NCI-H2107 (cell line): ENCODE data around the gene PLLP.

Source experiments
- DNase-seq: peaks from one replicate; lab custom pipeline; 2025; lab: John Stamatoyannopoulos, UW

The PLLP gene

GRCh38 chr16:57256601-57257395 is 27.7 kb downstream of the PLLP start:
- DNase-seq = no peak

- DNase-seq = no peak
Measured at GRCh38 chr16:57255686-57256415, 28.6 kb downstream of the PLLP start.

- no peak for DNase-seq
Measured at GRCh38 chr16:57253466-57253865, 31.0 kb downstream of the PLLP start.

- DNase-seq = no peak
Measured at GRCh38 chr16:57252148-57252721, 32.2 kb downstream of the PLLP start.

GRCh38 chr16:57251352-57251751 is 33.1 kb downstream of the PLLP start:
- DNase-seq = no peak

GRCh38 chr16:57245472-57246113 is 38.9 kb downstream of the PLLP start:
- DNase-seq = no peak

- peak; percentile 95 for DNase-seq
Measured at GRCh38 chr16:57244767-57245471, 39.6 kb downstream of the PLLP start, which contains the start of gene ARL2BP. ARL2BP (plus strand) TSS chr16:57245259; CDS start chr16:57245368, 109 bp downstream.

- no peak for DNase-seq
Measured at GRCh38 chr16:57244463-57244766, 40.1 kb downstream of the PLLP start.

- DNase-seq = no peak
Measured at GRCh38 chr16:57242650-57243049, 41.8 kb downstream of the PLLP start.

- no peak for DNase-seq
Measured at GRCh38 chr16:57240851-57241250, 43.6 kb downstream of the PLLP start.

GRCh38 chr16:57239107-57239506 is 45.4 kb downstream of the PLLP start:
- DNase-seq = no peak

GRCh38 chr16:57238682-57239081 is 45.8 kb downstream of the PLLP start:
- DNase-seq = no peak

- DNase-seq = no peak
Measured at GRCh38 chr16:57236022-57236350, 48.5 kb downstream of the PLLP start.

GRCh38 chr16:57235128-57236021 is 49.1 kb downstream of the PLLP start:
- DNase-seq = peak; percentile 82

GRCh38 chr16:57234707-57235092 is 49.8 kb downstream of the PLLP start:
- DNase-seq = no peak

GRCh38 chr16:57233944-57234706 is 50.3 kb downstream of the PLLP start:
- DNase-seq = no peak

GRCh38 chr16:57231821-57232350 is 52.6 kb downstream of the PLLP start:
- DNase-seq = no peak

- no peak for DNase-seq
Measured at GRCh38 chr16:57229079-57229478, 55.4 kb downstream of the PLLP start.

GRCh38 chr16:57226701-57227621 is 57.5 kb downstream of the PLLP start:
- DNase-seq = no peak
